ENCODE data around the gene DSCAML1. TPM values are rescaled to one million over a fixed set of nuclear protein-coding genes. Genes with fewer than 3 reads are reported as not detected.

Gene DSCAML1
- total and polyA plus RNA-seq, 2 of the 8 experiments (the other 6 are each of a cell fraction or from before 2014, with no cell fraction given): 0.19 to 0.24 TPM

DNA sequence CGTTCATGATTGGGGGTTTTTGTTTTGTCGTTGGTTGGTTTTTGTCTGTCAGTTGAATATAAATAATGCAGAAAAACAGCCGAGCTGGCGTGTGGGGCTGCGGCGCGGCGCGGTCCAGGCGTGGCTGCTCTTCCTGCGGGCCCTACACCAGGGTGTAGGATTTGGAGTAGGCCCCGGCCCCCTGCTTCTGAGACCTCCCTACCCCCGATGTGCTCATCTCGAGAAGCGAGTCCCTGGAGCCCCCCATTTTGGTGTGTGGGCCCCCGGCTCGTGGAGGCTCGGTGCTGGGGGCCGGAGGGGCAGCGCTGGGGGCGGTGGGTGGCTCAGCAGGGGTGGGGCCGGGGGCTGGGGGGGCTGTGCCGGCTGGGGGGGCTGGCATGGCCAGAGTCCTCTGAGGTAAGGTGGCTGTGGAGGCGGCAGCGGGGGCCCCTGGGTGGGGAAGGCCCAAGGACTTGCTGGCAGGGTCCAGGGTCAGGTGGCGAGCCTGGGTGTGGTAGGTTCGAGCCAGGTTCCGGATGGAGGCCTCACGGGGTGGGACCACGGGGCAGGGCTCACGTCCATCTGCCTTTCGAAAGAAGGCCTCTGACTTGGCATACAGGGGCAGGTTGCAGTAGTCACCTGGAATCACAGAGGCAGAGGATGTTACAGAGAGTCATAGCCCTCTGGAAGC, 368.7 kb downstream of the DSCAML1 start:
- no peak overlapping the region for H4K5ac ChIP-seq (ENCODE audit: insufficient read length, low read depth, low read length)
- POLR2A ChIA-PET (ENCODE audit: partially characterized antibody): interaction anchor here (0.7 kb wide), 1 partner anchor 9 kb away, joined by 3 read pairs; no protein-coding TSS in a partner anchor
- no peak overlapping the region for H3K9ac ChIP-seq (replicated peaks in 1 of 4; ENCODE audit: extremely low read depth in 1 of 4, low read depth in 3 of 4, low read length in 3 of 4)
- H3K79me1 ChIP-seq (ENCODE audit: low read depth, low read length): no peaks in the 10 kb centered on the region
- no peaks in the 10 kb centered on the region for H4K20me1 ChIP-seq (replicated peaks in 1 of 2; ENCODE audit: control insufficient read depth in 1 of 2, insufficient read depth in 2 of 2, low read length in 2 of 2)
- H3K4me2 ChIP-seq (ENCODE audit: insufficient read depth in 1 of 2, low read depth in 2 of 2, low read length in 2 of 2): no peak overlapping the region
- H4K91ac ChIP-seq (replicated peaks; ENCODE audit: insufficient read length, low read length): no peak overlapping the region
- H2AFZ ChIP-seq (ENCODE audit: low read length): no peak overlapping the region
- H3K9me3 ChIP-seq (ENCODE audit: insufficient read depth in 2 of 2, low read depth in 1 of 2, low read length in 1 of 2): no peaks in the 10 kb centered on the region
- H3K36me3 ChIP-seq (ENCODE audit: control insufficient read depth in 2 of 4, insufficient read depth in 4 of 4, low read length in 3 of 4): no peaks in the 10 kb centered on the region
- H2BK5ac ChIP-seq (ENCODE audit: low read depth, low read length): no peak overlapping the region
- no peak for FAIRE-seq
- CTCF ChIA-PET (ENCODE audit: partially characterized antibody): interaction anchor here (0.7 to 10.9 kb wide), 18 partner anchors 9 to 389 kb away, joined by 3 to 142 read pairs (median 4); no protein-coding TSS in a partner anchor
- no peak overlapping the region for H4K8ac ChIP-seq (ENCODE audit: extremely low read depth, insufficient read depth, low read length)
- no peak overlapping the region for H3K18ac ChIP-seq (ENCODE audit: extremely low read depth, low read length)
- H3K23ac ChIP-seq (ENCODE audit: insufficient read length): no peak overlapping the region
- no peak overlapping the region for H3K4me3 ChIP-seq (ENCODE audit: extremely low read depth in 1 of 4, insufficient read depth in 2 of 4, low read depth in 3 of 4, low read length in 4 of 4)
- H3K27ac ChIP-seq (ENCODE audit: low read depth, low read length): no peak overlapping the region
- H2BK12ac ChIP-seq (ENCODE audit: low read depth, low read length): no peak overlapping the region
- no peak overlapping the region for H3K4ac ChIP-seq (replicated peaks; ENCODE audit: insufficient read length, low read depth, low read length)
- no peak overlapping the region for H2AK5ac ChIP-seq (ENCODE audit: low read depth, low read length)
- no peaks in the 10 kb centered on the region for H3K79me2 ChIP-seq (ENCODE audit: control insufficient read depth in 1 of 2, insufficient read depth in 2 of 2, low read length in 2 of 2)
- no peak for DNase-seq (ENCODE audit: low read depth in 1 of 2, low spot score in 2 of 2)
- H3K23me2 ChIP-seq (ENCODE audit: low read depth, low read length): no peaks in the 10 kb centered on the region
- 86% methylated on average over 18 of the region's 32 CpGs; no CpG with 5 or more reads in 1 of the 2 experiments for whole genome bisulfite sequencing, 2 experiments (ENCODE audit: extremely low coverage in 1 of 2, insufficient coverage in 1 of 2, insufficient read length in 1 of 2, insufficient replicate concordance in 2 of 2, low coverage in 1 of 2, low lambda C conversion rate in 2 of 2, missing lambda C conversion rate in 1 of 2)
- no peak overlapping the region for H2BK120ac ChIP-seq (replicated peaks; ENCODE audit: low read depth, low read length)
- no peaks in the 10 kb centered on the region; a peak in 1 of 7 replicates for H3K27me3 ChIP-seq (replicated peaks in 1 of 4; ENCODE audit: control insufficient read depth in 3 of 4, extremely low read depth in 1 of 4, insufficient read depth in 3 of 4, low read length in 3 of 4)
- H3K56ac ChIP-seq (replicated peaks; ENCODE audit: insufficient read length, low read depth, low read length): no peak overlapping the region
- no peak overlapping the region for H2BK15ac ChIP-seq (ENCODE audit: low read length)
- peaks cover 0 to 7% (median 4%) of the 10 kb centered on the region in 4 experiments; a peak in 6 of 7 replicates for H3K4me1 ChIP-seq (replicated peaks in 1 of 4; ENCODE audit: control insufficient read depth in 3 of 4, insufficient read depth in 4 of 4, low read length in 3 of 4)
- H3K14ac ChIP-seq (ENCODE audit: insufficient read length): no peak overlapping the region
- no peak overlapping the region for H2BK20ac ChIP-seq (ENCODE audit: low read length)
- TF ChIP-seq SP1 (IDR thresholded peaks at IDR 0.05; ENCODE audit: low read depth, low read length) (no peak), ASH2L (IDR thresholded peaks at IDR 0.05; ENCODE audit: low read length) (no peak), POLR2AphosphoS5 (IDR thresholded peaks at IDR 0.05; ENCODE audit: low read depth, low read length) (no peak), EGR1 (IDR thresholded peaks at IDR 0.05; ENCODE audit: borderline replicate concordance, low read depth, low read length) (no peak), CEBPB (IDR thresholded peaks at IDR 0.05; ENCODE audit: low read depth, low read length) (no peak), BRCA1 (IDR thresholded peaks at IDR 0.05; ENCODE audit: low read depth, low read length) (no peak), NANOG (IDR thresholded peaks at IDR 0.05; ENCODE audit: insufficient read depth, low read depth, low read length, poor library complexity, severe bottlenecking) (no peak), ZNF274 (IDR thresholded peaks at IDR 0.05; ENCODE audit: borderline replicate concordance, extremely low read depth, low read length) (no peak), POLR2A (IDR thresholded peaks at IDR 0.05; ENCODE audit: control extremely low read depth in 1 of 2, low read depth in 2 of 2, low read length in 2 of 2) (no peak), PHF8 (conservative IDR thresholded peaks at IDR 0.05; ENCODE audit: low read depth, low read length) (no peak), CTCF (IDR thresholded peaks at IDR 0.05; ENCODE audit: control extremely low read depth in 1 of 3, insufficient read depth in 1 of 3, low read depth in 1 of 3, low read length in 3 of 3) (no peak), CBX8 (IDR thresholded peaks at IDR 0.05; ENCODE audit: borderline replicate concordance, low read depth, low read length) (no peak)

All from H1 (cell line).